HepG2 (cell line): ENCODE data around the gene HOXA9. TPM values are rescaled to one million over a fixed set of nuclear protein-coding genes. Genes with fewer than 3 reads are reported as not detected.

Experiments
- BRD4 ChIP-seq: sonication (generic); formaldehyde crosslinking; IDR thresholded peaks from 2 replicates; pipeline ENCODE4 v1.4.0; 2020; ENCODE audit warnings: missing genetic modification reagents
- CENPX ChIP-seq: sonication (generic); formaldehyde crosslinking; IDR thresholded peaks from 2 replicates; pipeline ENCODE4 v1.9.0; 2021; ENCODE audit warnings: mild to moderate bottlenecking, missing genetic modification reagents, moderate library complexity
- FOXA3 ChIP-seq: IDR thresholded peaks from 2 replicates; pipeline ENCODE4 v1.6.1; 2016; ENCODE audit warnings: missing genetic modification reagents, missing compliant biosample characterization
- GABPA ChIP-seq, 2 experiments: IDR thresholded peaks; 2 replicates each; pipeline ENCODE4 v1.6.1; 2011 to 2016; ENCODE audit warnings: low read depth in 2 of 2, low read length in 1 of 2, missing biosample characterization in 1 of 2, missing genetic modification characterization in 1 of 2
- HOXA5 ChIP-seq: sonication (generic); formaldehyde crosslinking; IDR thresholded peaks from 2 replicates; pipeline ENCODE4 v1.4.0; 2020; ENCODE audit warnings: missing genetic modification reagents
- ISX ChIP-seq: sonication (generic); formaldehyde crosslinking; conservative IDR thresholded peaks from 2 replicates; pipeline ENCODE4 v1.5.0; 2020; ENCODE audit warnings: missing genetic modification reagents
- MEF2D ChIP-seq: sonication (generic); formaldehyde crosslinking; IDR thresholded peaks from 2 replicates; pipeline ENCODE4 v1.5.1; 2020; ENCODE audit warnings: mild to moderate bottlenecking, missing genetic modification reagents
- POLR2G ChIP-seq: fragments of 200-400 bp; formaldehyde crosslinking; IDR thresholded peaks from 2 replicates; pipeline ENCODE4 v1.6.1; 2018; ENCODE audit warnings: mild to moderate bottlenecking, low read depth, low read length, moderate library complexity
- SALL1 ChIP-seq: sonication (generic); formaldehyde crosslinking; IDR thresholded peaks from 2 replicates; pipeline ENCODE4 v1.8.0; 2022; ENCODE audit warnings: mild to moderate bottlenecking, missing genetic modification reagents
- SAP130 ChIP-seq: IDR thresholded peaks from 2 replicates; pipeline ENCODE4 v1.6.1; 2016; ENCODE audit warnings: low read depth
- SIX1 ChIP-seq: sonication (generic); formaldehyde crosslinking; IDR thresholded peaks from 2 replicates; pipeline ENCODE4 v1.4.0; 2020; ENCODE audit warnings: missing genetic modification reagents, borderline replicate concordance
- SMAD1 ChIP-seq: sonication (generic); formaldehyde crosslinking; IDR thresholded peaks from 2 replicates; pipeline ENCODE4 v1.4.0; 2020; ENCODE audit warnings: missing genetic modification reagents, low read depth, mild to moderate bottlenecking, borderline replicate concordance
- TAF1 ChIP-seq: sonication (generic); formaldehyde crosslinking; IDR thresholded peaks from 2 replicates; pipeline ENCODE4 v1.4.0; 2020; ENCODE audit warnings: missing genetic modification reagents
- TFDP1 ChIP-seq: IDR thresholded peaks from 2 replicates; pipeline ENCODE4 v1.6.1; 2016; ENCODE audit warnings: missing compliant biosample characterization, missing genetic modification reagents, borderline replicate concordance
- TP53 ChIP-seq: sonication (generic); formaldehyde crosslinking; conservative IDR thresholded peaks from 2 replicates; pipeline ENCODE4 v1.4.0; 2020; ENCODE audit warnings: missing genetic modification reagents
- UBTF ChIP-seq: sonication (generic); formaldehyde crosslinking; IDR thresholded peaks from 2 replicates; pipeline ENCODE4 v1.4.0; 2020; ENCODE audit warnings: mild to moderate bottlenecking, missing genetic modification reagents
- ZMAT3 ChIP-seq: sonication (generic); formaldehyde crosslinking; conservative IDR thresholded peaks from 2 replicates; pipeline ENCODE4 v1.7.0; 2021; ENCODE audit warnings: missing genetic modification reagents
- ZNF101 ChIP-seq: sonication (generic); formaldehyde crosslinking; IDR thresholded peaks from 2 replicates; pipeline ENCODE4 v1.4.0; 2020; ENCODE audit warnings: mild to moderate bottlenecking, low read depth, missing genetic modification reagents, borderline replicate concordance
- ZNF232 ChIP-seq: sonication (generic); formaldehyde crosslinking; IDR thresholded peaks from 2 replicates; pipeline ENCODE4 v1.4.0; 2020; ENCODE audit warnings: missing genetic modification reagents, borderline replicate concordance
- ZNF326 ChIP-seq: sonication (generic); formaldehyde crosslinking; IDR thresholded peaks from 2 replicates; pipeline ENCODE4 v1.4.0; 2020; ENCODE audit warnings: missing genetic modification reagents, borderline replicate concordance
- ZNF350 ChIP-seq: sonication (generic); formaldehyde crosslinking; IDR thresholded peaks from 2 replicates; pipeline ENCODE4 v1.4.0; 2020; ENCODE audit warnings: mild to moderate bottlenecking, low read depth, missing genetic modification reagents, borderline replicate concordance
- ZNF720 ChIP-seq: sonication (generic); formaldehyde crosslinking; IDR thresholded peaks from 2 replicates; pipeline ENCODE4 v1.4.0; 2020; ENCODE audit warnings: missing genetic modification reagents
- ZNF724P ChIP-seq: sonication (generic); formaldehyde crosslinking; IDR thresholded peaks from 2 replicates; pipeline ENCODE4 v1.8.0; 2022; ENCODE audit warnings: missing genetic modification reagents, borderline replicate concordance
- ZSCAN12 ChIP-seq: sonication (generic); formaldehyde crosslinking; IDR thresholded peaks from 2 replicates; pipeline ENCODE4 v1.9.0; 2021; ENCODE audit warnings: mild to moderate bottlenecking, missing genetic modification reagents
- ZXDC ChIP-seq: sonication (generic); formaldehyde crosslinking; IDR thresholded peaks from 2 replicates; pipeline ENCODE4 v1.5.0; 2020; ENCODE audit warnings: mild to moderate bottlenecking, missing genetic modification reagents
- polyA plus RNA-seq, 8 experiments: library from polyadenylated mRNA; depleted of rRNA in 3 of 8; stranded (reverse) in 7 of 8; unstranded in 1 of 8; fragments of >200 nt; fragmentation: Illumina TruSeq in 4 of 8; extraction: Trizol in 4 of 8; gene quantifications; 2 replicates each; pipeline versions ENCODE4 v1.2.1 to v1.2.3, GENCODE V29; 2011 to 2016; ENCODE audit warnings: low read depth in 4 of 8, missing spikeins in 1 of 8, mixed read lengths in 1 of 8; ENCODE audit not compliant: insufficient read depth in 1 of 8
- total RNA-seq, 5 experiments: library from RNA; depleted of rRNA; stranded (reverse); fragments of >200 nt; fragmentation: Illumina TruSeq; extraction: Trizol; gene quantifications; 2 replicates each; pipeline ENCODE4 v1.2.3, GENCODE V29; 2016; ENCODE audit warnings: low read depth in 1 of 5

Gene HOXA9
- total and polyA plus RNA-seq, 2 of the 13 experiments (the other 11 are each of a cell fraction or from before 2014, with no cell fraction given), result not detected

DNA sequence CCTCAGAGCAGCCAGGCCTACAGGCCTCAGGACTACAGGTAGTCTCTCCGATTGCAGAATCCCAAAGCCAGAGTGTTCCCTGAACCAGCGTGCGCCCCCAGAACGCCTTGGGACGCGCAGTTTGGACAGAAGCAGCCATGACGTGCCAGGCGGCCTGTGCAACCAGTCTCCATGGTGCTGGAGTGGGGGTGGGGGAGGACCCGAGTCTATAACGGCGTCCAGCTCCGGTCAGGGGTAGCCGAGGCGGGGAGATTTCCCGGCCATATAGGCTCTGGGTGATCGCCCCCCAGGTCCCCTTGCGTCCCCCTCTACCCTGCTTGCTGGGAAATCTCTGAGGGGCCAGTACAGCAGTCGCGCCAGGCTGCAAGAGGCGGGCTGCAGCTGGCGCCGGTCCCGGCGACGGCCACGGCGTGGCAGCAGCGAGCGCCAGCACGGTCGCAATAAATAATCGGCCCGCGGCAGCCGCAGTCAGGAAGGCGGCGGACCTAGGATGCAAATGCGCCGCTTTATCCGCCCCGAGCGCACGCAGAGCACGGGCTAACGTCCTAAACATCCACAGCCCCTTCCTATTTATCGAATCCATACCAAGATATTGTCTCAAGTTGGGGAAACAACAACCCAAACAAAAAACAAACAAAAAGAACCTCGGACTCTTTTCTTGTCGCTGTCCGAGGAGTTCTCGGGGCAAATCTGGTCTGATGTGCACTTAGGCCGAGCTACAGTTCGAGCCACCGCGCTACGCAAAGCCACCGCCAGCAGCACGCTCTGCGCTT is 14.6 kb downstream of the HOXA9 start (continued):
- TF ChIP-seq SMAD1 (peak; percentile 4; the same call in 1 of the 2 replicates), ZMAT3 (CRISPR knock-in tag) (peak; percentile 65; the same call in 1 of the 2 replicates), UBTF (CRISPR knock-in tag) (peak; percentile 59), ZNF101 (CRISPR knock-in tag) (no peak), SALL1 (CRISPR knock-in tag) (peak; percentile 51; the same call in 1 of the 2 replicates), ZNF720 (CRISPR knock-in tag) (no peak), ZSCAN12 (CRISPR knock-in tag) (no peak), ZNF724P (0 out of 2 replicates have a peak, but pooled peaks have one; percentile 17), BRD4 (CRISPR knock-in tag) (peak; percentile 38; the same call in 1 of the 2 replicates), ZNF232 (CRISPR knock-in tag) (no peak), POLR2G (peak; percentile 26; the same call in 1 of the 2 replicates), ISX (CRISPR knock-in tag) (no peak), GABPA (IDR thresholded peaks at IDR 0.05; ENCODE audit: low read depth, low read length) (no peak), GABPA (CRISPR knock-in tag; IDR thresholded peaks at IDR 0.05; ENCODE audit: low read depth) (no peak), ZXDC (CRISPR knock-in tag) (peak; percentile 70), MEF2D (peak; percentile 52), FOXA3 (CRISPR knock-in tag) (no peak), ZNF350 (CRISPR knock-in tag) (peak; percentile 32; the same call in 1 of the 2 replicates), TFDP1 (CRISPR knock-in tag) (no peak), CENPX (CRISPR knock-in tag) (no peak), TAF1 (peak; percentile 47; the same call in 1 of the 2 replicates), SIX1 (no peak), HOXA5 (peak; percentile 37; the same call in 1 of the 2 replicates), ZNF326 (CRISPR knock-in tag) (no peak), SAP130 (no peak), TP53 (no peak)
